GM19395 (cell line): ENCODE results near the gene POP7.
"Not testable (repeated sequence)": the region's sequence is repeated elsewhere in the genome, so short reads cannot be mapped to it uniquely, and the experiment has no call there.

ENCODE experiments used
- ATAC-seq: cut with Tn5 transposase; IDR thresholded peaks from one replicate; pipeline ENCODE4 v1.9.1; 2021; ENCODE audit warnings: mild to moderate bottlenecking, moderate library complexity; ENCODE audit not compliant: unreplicated experiment

Gene POP7

DNA sequence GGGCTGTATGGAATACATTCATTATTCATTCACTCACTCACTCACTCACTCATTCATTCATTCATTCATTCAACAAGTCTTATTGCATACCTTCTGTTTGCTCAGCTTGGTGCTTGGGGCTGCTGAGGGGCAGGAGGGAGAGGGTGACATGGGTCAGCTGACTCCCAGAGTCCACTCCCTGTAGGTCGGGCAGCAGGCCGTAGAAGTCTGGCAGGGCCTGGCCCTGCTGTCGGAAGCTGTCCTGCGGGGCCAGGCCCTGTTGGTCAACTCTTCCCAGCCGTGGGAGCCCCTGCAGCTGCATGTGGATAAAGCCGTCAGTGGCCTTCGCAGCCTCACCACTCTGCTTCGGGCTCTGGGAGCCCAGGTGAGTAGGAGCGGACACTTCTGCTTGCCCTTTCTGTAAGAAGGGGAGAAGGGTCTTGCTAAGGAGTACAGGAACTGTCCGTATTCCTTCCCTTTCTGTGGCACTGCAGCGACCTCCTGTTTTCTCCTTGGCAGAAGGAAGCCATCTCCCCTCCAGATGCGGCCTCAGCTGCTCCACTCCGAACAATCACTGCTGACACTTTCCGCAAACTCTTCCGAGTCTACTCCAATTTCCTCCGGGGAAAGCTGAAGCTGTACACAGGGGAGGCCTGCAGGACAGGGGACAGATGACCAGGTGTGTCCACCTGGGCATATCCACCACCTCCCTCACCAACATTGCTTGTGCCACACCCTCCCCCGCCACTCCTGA, 16.7 kb downstream of the POP7 start:
- ATAC-seq, result no peak

DNA sequence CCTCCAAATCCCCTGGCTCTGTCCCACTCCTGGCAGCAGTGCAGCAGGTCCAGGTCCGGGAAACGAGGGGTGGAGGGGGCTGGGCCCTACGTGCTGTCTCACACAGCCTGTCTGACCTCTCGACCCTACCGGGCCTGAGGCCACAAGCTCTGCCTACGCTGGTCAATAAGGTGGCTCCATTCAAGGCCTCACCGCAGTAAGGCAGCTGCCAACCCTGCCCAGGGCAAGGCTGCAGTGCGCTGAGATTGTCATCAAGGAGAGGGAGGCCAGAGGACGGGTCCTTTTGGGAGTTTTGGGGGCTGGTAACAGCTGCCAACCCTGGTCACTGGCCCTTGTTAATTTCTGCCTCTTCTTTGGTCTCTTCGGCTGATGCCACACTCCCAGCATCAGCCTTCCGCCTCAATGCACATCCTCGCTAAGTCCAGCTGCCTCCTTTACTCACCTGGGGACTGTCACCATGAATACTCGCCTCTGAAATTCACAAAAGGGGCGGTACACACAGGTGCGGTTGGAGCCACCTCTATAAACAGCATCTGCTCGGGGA, 17.9 kb downstream of the POP7 start:
- ATAC-seq, result no peak

DNA sequence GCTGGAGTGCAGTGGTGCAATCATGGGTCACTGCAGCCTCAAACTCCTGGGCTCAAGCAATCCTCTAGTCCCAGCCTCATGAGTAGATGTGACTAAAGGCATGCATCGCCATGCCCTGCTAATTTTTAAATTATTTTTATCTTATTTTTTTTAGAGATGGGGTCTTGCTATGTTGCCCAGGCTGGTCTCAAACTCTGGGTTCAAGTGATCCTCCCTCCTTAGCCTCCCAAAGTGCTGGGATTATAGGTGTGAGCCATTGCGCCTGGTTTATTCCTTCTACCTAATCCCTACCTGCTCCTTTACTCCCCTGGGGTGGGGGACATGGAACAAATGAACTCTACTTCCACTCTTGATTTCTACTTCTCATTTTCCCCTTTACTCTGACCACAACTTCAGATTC, 18.4 kb downstream of the POP7 start:
- ATAC-seq, result not testable (repeated sequence)

DNA sequence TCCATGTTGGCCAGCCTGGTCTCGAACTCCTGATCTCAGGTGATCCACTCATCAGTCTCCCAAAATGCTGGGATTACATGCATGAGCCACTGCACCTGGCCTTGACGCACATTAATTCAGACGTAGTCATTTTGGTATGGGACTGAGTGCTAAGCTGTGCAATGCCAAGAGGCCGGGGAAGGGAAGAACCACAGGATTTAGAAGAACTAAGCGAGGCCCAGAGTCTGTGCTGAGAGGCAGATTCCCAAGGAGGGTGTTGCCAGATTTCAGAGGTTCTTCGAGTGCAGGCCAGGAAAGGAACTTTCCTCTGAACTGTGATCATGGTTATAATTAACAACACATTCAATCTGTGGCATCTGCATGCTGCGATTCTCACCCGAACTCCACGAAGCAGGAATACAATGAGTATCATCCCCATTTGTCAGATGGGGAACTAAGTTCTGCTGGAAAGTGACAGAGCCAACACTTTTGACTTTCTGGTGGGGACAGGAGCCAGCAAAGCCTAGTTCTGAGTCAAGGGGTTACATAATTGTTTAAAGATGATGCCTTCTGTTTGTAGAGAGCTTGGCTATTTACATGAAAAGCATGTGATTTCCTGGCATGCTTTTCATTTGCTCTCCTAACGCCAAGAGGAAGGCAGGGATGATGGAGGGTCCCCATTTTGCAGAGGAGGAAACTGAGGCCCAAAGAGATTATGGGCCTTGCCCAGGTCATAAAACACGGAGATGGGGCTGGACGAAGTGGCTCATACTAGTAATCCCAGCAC, 21.3 kb downstream of the POP7 start:
- ATAC-seq, result no peak

DNA sequence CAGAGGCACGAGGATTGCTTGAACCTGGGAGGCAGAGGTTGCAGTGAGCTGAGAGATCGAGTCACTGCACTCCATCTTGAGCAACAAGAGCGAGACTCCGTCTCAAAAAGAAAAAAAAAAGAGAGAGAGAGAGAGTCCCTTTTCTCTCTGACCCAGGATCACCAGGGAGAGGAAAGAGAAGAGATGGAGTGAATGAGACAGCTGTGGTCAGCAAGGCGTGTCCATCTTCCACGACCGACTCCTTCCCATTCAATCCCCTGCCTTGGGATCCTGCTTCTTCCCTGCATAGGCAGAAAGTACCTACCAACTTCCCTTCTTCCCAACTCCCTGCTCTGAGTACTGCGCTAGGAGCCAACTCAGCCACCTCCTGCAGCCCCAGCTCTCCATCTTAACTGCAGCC, 22.3 kb downstream of the POP7 start:
- ATAC-seq, result no peak

DNA sequence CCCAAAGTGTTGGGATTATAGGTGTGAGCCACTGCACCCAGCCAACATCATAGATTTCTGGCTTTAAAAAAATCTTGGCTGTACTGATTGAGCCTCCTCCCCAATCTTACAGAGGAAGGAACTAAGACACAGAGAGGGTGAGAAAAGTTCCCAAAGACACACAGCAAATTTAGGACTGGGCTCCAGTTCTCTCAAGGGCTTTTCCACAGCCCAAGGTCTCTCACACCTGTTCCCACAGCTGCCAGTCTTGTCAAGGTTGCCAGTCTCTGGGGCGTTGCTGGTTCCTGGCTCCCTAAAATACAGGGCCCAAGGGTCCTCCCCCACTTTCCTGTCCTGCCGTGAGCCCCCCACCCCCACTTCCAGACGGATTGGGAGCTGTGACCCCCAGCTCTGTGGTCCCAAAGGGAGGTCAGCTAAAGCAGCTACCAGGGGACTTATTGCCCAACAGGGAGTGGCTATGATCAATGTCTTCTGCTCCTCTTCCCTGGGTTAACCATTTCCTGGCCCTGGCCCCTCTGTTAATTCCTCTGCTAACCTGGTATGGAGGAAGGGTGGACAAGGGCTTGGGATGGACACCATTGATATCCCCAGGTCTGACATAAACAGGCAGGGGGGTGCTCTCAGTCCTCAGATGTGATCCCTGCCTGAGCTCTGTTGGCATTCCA, 24.3 kb downstream of the POP7 start:
- no peak for ATAC-seq

DNA sequence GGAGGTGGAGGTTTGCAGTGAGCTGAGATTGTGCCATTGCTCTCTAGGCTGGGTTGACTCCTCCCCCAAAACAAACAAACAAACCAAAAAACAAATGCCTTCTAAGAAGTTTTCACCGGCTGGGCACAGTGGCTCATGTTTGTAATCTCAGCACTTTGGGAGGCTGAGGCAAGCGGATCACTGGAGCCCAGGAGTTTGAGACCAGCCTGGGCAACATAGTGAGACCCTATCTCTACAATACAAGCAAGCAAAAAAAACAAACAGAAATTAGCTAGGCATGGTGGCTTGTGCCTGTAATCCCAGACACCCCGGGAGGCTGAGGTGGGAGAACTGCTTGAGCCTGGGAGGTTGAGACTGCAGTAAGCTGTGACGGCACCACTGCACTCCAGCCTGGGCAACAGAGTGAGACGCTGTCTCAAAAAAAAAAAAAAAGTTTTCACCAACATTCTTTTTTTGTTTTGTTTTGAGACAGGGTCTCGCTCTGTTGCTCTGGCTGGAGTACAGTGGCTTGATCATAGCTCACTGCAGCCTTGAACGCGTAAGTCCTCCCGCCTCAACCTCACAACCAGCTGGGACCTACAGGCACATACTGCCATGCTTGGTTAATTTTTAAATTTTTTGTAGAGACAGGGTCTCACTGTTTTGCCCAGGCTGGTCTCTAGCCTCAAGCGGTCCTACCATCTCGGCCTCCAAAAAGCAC, 26.2 kb downstream of the POP7 start:
- no peak for ATAC-seq

DNA sequence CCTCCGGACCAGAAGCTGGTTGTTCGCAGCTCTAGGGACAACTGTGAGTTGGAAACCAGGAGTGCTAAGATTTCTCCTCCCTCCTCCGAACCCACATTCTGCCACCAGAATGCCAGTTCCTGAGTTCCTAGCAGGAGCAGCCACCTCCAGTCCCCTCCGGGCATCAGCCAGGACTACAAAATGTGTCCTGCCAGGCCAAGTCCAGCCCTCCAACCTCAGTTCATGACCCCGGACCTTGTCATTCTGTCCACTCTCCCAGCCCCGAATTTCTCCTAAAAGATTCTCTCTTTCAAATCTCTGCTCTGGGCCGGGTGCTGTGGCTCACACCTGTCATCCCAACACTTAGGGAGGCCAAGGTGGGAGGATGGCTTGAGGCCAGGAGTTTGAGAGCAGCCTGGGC, 29.8 kb downstream of the POP7 start:
- ATAC-seq, result no peak

DNA sequence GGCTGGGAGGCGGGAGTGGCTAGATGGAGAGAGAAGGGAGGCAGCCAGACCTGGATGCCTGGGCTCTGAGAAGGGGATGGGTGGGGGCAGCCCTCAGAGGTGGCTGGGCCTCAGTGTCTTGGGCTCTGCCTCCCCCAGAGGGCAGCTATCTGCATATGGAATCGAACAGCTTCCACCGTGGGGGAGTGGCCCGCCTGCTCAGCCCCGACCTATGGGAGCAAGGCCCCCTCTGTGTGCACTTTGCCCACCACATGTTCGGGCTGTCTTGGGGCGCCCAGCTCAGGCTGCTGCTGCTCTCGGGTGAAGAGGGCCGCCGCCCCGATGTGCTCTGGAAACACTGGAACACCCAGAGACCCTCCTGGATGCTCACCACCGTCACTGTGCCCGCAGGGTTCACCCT, 30.8 kb downstream of the POP7 start:
- ATAC-seq, result no peak

DNA sequence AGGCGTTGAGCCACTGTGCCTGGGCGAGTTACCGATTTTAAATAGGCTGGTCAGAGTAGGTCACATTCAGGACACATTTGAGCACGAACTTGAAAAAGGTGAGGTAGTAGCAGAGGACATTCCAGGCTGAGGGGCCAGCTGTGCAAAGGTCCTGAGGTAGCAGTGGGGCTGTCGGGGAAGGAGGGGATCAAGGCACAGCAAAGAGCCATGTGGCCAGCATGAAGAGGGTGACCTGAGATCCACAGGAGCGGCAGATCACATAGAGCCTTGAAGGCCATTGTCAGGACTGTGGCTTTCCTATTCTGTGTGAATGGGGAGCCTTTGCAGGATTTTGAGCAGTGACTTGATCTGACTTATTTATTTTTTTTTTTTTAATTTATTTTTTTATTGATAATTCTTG, 34.0 kb downstream of the POP7 start:
- ATAC-seq, result no peak

DNA sequence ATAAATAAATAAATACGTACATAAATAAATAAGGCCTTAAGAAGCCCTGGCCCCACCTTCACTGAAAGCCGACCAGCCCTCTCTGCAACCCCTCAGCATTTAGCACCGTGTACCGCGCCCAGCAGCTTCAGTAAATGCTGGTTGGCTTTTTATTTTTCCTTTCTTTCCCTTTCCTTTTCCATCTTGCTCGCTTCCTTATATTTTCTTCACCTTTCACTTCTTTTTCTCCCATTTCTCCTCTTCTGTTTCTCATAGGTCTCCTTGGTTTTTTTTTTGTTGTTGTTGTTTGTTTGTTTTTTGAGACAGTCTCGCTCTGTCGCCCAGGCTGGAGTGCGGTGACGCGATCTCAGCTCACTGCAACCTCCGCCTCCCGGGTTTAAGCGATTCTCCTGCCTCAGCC, 38.7 kb downstream of the POP7 start:
- no peak for ATAC-seq

DNA sequence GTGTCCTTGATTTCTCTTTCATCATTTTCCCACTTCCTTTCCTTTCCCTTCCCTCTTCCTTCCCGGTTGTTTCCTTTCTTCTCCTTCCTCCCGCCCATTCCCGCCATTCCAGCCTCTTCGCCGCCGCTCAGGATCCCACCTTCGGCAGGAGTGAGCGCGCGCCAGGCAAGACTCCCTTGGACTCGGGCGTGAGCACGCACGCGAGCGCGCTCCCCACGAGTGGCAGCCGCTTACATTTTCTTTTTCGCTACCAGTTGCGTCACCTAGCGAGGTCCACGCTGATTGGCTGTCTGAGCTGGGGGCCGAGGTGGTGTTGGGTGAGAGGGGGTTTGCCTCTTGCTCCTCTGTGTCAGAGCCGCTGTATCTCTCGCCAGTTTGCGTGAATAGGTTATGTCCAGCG, 39.3 kb downstream of the POP7 start:
- no peak for ATAC-seq

DNA sequence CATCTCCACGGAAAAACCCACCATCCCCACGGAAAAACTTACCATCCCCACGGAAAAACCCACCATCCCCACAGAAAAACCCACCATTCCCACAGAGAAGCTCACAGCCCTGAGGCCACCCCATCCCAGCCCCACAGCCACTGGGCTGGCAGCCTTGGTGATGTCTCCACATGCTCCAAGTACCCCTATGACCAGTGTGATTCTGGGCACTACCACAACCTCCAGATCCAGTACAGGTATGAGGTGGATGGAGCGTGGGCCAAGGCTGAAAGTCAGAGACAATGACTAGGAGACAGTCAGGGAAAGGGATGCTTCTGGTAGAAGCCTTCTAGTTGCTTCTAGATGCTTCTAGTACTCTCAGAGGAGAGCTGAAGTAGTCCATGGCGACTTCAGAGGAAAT, 47.1 kb downstream of the POP7 start:
- ATAC-seq, result no peak

DNA sequence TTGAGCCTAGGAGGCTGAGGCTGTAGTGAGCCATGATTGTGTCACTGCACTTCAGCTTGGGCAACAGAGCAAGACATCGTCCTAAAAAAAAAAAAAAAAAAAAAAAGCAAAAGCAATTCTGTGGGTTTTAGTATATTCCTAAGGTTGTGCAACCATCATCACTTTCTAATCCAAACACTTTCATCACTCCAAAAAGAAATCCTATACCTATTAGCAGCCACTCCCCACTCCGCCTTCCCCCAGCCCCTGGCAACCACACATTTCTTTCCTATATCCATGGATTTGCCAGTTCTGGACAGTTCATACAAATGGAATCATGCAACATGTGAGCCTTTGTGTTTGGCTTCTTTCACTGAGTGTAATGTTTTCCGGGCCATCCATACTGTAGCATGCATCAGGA, 47.8 kb downstream of the POP7 start:
- ATAC-seq, result no peak
